Lower leg skin (tissue), 4 donors: ENCODE data around the gene ALOX15. TPM values are rescaled to one million over a fixed set of nuclear protein-coding genes. Genes with fewer than 3 reads are reported as not detected.
"Not testable (repeated sequence)": the region's sequence is repeated elsewhere in the genome, so short reads cannot be mapped to it uniquely, and the experiment has no call there.

Experiments used
- DNase-seq, 2 donors: peaks; one replicate each; pipeline ENCODE4 v3.0.0-alpha.2; 2019; ENCODE audit warnings: low spot score in 2 of 2
- H3K4me3 ChIP-seq: fragments of 200-600 bp; sonication (generic); 2 replicates; pipeline ENCODE4 v1.5.1; 2017; ENCODE audit warnings: mild to moderate bottlenecking, low read depth; ENCODE audit not compliant: poor library complexity, severe bottlenecking
- POLR2A ChIP-seq, 2 donors: fragments of 450-650 bp; IDR thresholded peaks; one replicate each; pipeline ENCODE4 v1.6.1; 2016 to 2017; ENCODE audit warnings: antibody characterized with exemption in 2 of 2, mild to moderate bottlenecking in 1 of 2, moderate library complexity in 1 of 2
- WGBS, 2 donors: methylation state at CpG; one replicate each; pipeline ENCODE4 v1.1.5; 2018; 5-methylcytosine and 5-hydroxymethylcytosine counted together
- intact Hi-C: fragments of 100-400 bp; cut with DNase I; formaldehyde crosslinking; loops from one replicate; pipeline ENCODE4 v1.15.0; 2023; ENCODE audit warnings: low total_unique reads
- total RNA-seq, 4 donors: library from RNA; depleted of rRNA; stranded (reverse); fragments of >200 nt; gene quantifications; one replicate each; pipeline ENCODE4 v1.1.0, GENCODE V29; 2016
- TF ChIP-seq, protein P1 (sequence below), 3 donors: fragments of 450-650 bp; IDR thresholded peaks; one replicate each; pipeline ENCODE4 v1.5.1; 2016; ENCODE audit warnings: antibody characterized with exemption in 3 of 3, mild to moderate bottlenecking in 3 of 3, moderate library complexity in 2 of 3

ALOX15 gene
- total RNA-seq, 4 donors from 2014 or later: 0.54 to 0.68 TPM; not detected in 2

DNA sequence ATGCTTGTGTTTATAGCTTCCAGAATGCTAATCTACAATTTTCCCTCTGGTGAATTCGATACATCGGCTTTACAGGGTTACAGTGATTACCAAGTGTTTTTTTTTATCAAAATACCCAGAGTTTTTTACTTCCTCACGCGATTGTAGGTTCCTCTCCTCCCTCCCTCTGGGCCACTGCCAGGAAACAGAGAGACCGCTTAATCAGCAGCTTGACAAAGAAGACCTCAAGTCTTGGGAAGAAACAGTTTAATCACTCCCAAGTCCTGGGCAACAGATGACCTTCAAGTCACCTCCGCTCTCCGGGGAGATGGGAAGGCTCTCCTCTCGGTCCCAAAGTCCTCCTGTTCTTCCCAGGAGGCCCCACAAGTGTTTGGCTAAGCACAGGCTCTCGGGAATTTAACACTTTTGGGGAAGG is 33.7 kb downstream of the ALOX15 start:
- TF ChIP-seq, protein P1, sequence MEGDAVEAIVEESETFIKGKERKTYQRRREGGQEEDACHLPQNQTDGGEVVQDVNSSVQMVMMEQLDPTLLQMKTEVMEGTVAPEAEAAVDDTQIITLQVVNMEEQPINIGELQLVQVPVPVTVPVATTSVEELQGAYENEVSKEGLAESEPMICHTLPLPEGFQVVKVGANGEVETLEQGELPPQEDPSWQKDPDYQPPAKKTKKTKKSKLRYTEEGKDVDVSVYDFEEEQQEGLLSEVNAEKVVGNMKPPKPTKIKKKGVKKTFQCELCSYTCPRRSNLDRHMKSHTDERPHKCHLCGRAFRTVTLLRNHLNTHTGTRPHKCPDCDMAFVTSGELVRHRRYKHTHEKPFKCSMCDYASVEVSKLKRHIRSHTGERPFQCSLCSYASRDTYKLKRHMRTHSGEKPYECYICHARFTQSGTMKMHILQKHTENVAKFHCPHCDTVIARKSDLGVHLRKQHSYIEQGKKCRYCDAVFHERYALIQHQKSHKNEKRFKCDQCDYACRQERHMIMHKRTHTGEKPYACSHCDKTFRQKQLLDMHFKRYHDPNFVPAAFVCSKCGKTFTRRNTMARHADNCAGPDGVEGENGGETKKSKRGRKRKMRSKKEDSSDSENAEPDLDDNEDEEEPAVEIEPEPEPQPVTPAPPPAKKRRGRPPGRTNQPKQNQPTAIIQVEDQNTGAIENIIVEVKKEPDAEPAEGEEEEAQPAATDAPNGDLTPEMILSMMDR (IDR thresholded peaks at IDR 0.05): no peak
- TF ChIP-seq POLR2A (IDR thresholded peaks at IDR 0.05): no peak
- peak; percentile 71 to 91 for DNase-seq
- no peak overlapping the region for H3K4me3 ChIP-seq
- intact Hi-C loops: no loop called here
- 26 to 27% methylated on average over 9 of the region's 9 CpGs for WGBS, 2 donors

DNA sequence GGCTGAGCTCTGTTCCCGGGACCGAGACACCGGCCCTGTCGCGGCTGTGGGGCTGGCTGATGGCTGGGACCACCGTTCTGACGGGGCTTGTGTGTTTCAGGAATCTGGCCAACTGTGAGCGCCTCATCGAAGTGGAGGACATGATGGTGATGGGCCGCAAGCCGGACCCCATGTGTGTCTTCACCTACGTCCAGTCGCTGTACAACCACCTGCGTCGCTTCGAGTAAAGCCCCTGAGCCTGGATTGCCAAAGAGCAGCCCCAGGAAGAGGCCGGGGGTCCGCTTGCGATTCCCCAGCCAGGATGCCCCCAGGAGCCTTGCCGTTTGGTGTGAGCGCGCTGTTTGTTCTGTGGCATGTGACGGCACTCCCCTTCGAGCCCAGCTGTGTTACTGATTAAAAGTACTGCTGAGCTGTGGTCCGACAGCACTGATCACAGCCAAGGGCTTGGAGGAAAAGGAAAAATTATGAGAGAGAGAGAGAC is 34.2 kb downstream of the ALOX15 start:
- intact Hi-C loops: no loop called here
- no peak for DNase-seq
- 77 to 80% methylated on average over 22 to 25 of the region's 25 CpGs for WGBS, 2 donors
- H3K4me3 ChIP-seq: no peak overlapping the region
- no peak for TF ChIP-seq POLR2A (IDR thresholded peaks at IDR 0.05)
- TF ChIP-seq, protein P1 (IDR thresholded peaks at IDR 0.05): no peak

DNA sequence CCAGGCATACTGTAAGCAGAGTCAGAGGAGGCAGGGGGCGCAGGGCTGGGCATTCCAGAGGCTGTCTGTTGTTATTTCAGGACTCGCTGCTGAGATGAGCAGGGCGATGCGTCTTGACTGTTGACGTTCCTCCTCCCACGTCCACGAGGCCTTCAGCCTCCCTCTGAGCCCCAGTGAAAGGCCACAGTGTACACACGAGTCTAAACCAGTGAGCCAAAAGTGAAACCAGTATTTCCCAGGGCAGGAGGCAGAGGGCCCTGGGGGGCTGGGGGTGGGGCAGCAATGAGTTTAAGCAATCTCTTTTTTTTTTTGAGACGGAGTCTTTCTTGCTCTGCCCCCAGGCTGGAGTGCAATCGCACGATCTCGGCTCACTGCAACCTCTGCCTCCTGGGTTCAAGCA is 35.7 kb downstream of the ALOX15 start:
- no peak for DNase-seq
- TF ChIP-seq POLR2A (IDR thresholded peaks at IDR 0.05): no peak
- TF ChIP-seq, protein P1 (IDR thresholded peaks at IDR 0.05): no peak
- 64 to 77% methylated on average over 12 of the region's 12 CpGs for WGBS, 2 donors
- no peak overlapping the region for H3K4me3 ChIP-seq
- intact Hi-C loops: no loop called here

DNA sequence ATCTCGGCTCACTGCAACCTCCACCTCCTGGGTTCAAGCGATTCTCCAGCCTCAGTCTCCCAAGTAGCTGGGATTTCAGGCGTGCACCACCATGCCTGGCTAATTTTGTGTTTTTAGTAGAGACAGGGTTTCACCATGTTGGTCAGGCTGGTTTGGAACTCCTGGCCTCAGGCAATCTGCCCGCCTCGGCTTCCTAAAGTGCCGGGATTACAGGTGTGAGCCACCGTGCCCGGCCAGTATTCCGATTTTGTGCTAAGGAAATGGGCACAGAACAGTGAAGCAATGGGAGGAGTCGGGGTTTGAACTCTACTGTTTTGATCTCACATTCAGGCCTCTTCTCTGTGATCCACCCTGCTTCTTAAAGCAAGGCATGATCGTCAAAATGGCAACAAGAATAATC is 36.7 kb downstream of the ALOX15 start:
- H3K4me3 ChIP-seq, intact Hi-C loops, DNase-seq: not testable (repeated sequence)
- WGBS, 2 donors: 63 to 67% methylated on average over 11 of the region's 11 CpGs

DNA sequence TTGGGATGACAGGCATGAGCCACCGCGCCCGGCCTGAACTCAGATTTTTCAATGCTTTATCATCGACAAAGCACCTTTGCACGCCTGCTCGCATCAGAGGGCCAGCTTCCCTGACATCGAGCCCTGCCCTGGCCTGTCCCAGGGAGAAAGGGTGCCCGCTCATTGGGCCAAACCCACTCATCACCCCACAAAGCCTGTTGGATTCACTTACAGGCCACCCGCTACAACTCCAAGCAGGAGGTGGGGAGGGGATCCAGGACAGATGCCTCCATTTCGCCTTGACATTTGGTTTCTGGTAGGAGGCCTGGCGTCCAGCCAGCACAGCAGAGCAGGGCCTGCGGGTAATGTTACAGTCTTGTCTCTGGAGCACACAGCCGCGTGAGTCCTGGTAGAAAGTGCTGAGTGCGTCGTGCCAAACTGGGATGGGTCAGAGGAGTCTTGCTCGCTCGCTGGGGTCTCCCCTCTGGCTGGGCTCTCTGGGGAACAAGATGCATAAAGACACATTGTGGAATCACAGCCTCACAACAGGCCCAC is 37.3 kb downstream of the ALOX15 start:
- TF ChIP-seq, protein P1 (IDR thresholded peaks at IDR 0.05): no peak
- TF ChIP-seq POLR2A (IDR thresholded peaks at IDR 0.05): no peak
- intact Hi-C loops: no loop called here
- DNase-seq: no peak
- no peak overlapping the region for H3K4me3 ChIP-seq
- WGBS, 2 donors: 52 to 63% methylated on average over 14 to 18 of the region's 18 CpGs

DNA sequence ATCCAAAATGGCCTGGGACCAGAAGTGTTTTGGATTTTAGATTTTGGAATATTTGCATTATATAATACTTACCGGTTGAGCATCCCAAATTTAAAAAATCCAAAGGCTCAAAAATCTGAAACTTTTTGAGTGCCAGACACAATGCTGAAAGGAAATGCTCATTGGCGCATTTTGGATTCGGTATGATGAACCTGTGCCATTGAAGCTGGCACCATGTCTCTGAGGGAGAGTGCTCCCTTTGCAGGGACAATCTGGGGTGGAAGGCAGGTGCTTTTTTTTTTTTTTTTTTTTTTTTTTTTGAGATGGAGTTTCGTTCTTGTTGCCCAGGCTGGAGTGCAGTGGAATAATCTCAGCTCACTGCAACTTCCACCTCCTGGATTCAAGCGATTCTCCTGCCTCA is 39.4 kb downstream of the ALOX15 start:
- H3K4me3 ChIP-seq: no peak overlapping the region
- TF ChIP-seq POLR2A (IDR thresholded peaks at IDR 0.05): no peak
- TF ChIP-seq, protein P1 (IDR thresholded peaks at IDR 0.05): no peak
- 68 to 78% methylated on average over 5 of the region's 5 CpGs for WGBS, 2 donors
- intact Hi-C loops: no loop called here
- no peak for DNase-seq
